B cell (primary cell): ENCODE measurements around the gene KSR2.
"Not testable (repeated sequence)": the region's sequence is repeated elsewhere in the genome, so short reads cannot be mapped to it uniquely, and the experiment has no call there.

Experiments
- CTCF ChIP-seq: fragments of 200-600 bp; IDR thresholded peaks from one replicate; pipeline ENCODE4 v1.8.0; 2022; ENCODE audit warnings: antibody characterized with exemption, mild to moderate bottlenecking
- EZH2 ChIP-seq: IDR thresholded peaks from 2 replicates; pipeline ENCODE4 v1.6.1; 2012; ENCODE audit warnings: borderline replicate concordance, low read depth, mild to moderate bottlenecking, moderate library complexity, low read length; ENCODE audit not compliant: insufficient read depth, poor library complexity, severe bottlenecking

- TF ChIP-seq EZH2, CTCF: not testable (repeated sequence)
Measured at GRCh38 chr12:117628711-117629110, 340.1 kb downstream of the KSR2 start.
